ENCODE measurements around the gene NLRX1.

GRCh38 chr11:119156496-119156895 is 12.0 kb upstream of the NLRX1 start:
- TF ChIP-seq, protein P1, sequence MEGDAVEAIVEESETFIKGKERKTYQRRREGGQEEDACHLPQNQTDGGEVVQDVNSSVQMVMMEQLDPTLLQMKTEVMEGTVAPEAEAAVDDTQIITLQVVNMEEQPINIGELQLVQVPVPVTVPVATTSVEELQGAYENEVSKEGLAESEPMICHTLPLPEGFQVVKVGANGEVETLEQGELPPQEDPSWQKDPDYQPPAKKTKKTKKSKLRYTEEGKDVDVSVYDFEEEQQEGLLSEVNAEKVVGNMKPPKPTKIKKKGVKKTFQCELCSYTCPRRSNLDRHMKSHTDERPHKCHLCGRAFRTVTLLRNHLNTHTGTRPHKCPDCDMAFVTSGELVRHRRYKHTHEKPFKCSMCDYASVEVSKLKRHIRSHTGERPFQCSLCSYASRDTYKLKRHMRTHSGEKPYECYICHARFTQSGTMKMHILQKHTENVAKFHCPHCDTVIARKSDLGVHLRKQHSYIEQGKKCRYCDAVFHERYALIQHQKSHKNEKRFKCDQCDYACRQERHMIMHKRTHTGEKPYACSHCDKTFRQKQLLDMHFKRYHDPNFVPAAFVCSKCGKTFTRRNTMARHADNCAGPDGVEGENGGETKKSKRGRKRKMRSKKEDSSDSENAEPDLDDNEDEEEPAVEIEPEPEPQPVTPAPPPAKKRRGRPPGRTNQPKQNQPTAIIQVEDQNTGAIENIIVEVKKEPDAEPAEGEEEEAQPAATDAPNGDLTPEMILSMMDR (conservative IDR thresholded peaks at IDR 0.05; ENCODE audit: low read length), result no peak
- no peak for TF ChIP-seq EZH2phosphoT487 (IDR thresholded peaks at IDR 0.05; ENCODE audit: borderline replicate concordance)
